ENCODE results near the gene TECPR1. TPM values are rescaled to one million over a fixed set of nuclear protein-coding genes. Genes with fewer than 3 reads are reported as not detected.

The TECPR1 gene
- total RNA-seq, 6 experiments from 2014 or later, result 25.6 to 35.6 (median 29.3) TPM

- no peaks in the 10 kb centered on the region for H3K27me3 Mint-ChIP-seq (ENCODE audit: insufficient read depth)
- H3K4me3 Mint-ChIP-seq, result no peak overlapping the region
- no peak for TF ChIP-seq CTCF (IDR thresholded peaks at IDR 0.05)
- no peaks in the 10 kb centered on the region for H3K9me3 Mint-ChIP-seq
- no peaks in the 10 kb centered on the region; the same call in 1 of the 2 replicates for H3K36me3 Mint-ChIP-seq (ENCODE audit: low read depth)
- DNase-seq, result no peak
- peak overlapping the region; percentile 34; the same call in 1 of the 2 replicates for H3K27ac Mint-ChIP-seq
- H3K4me1 Mint-ChIP-seq (ENCODE audit: low read depth), result peaks cover 22% of the 10 kb centered on the region
Observed at GRCh38 chr7:98194672-98195457, 57.2 kb downstream of the TECPR1 start.

GRCh38 chr7:98194186-98194585 lies 57.8 kb downstream of the TECPR1 start:
- H3K4me1 Mint-ChIP-seq (ENCODE audit: low read depth), result peaks cover 18% of the 10 kb centered on the region
- no peak overlapping the region for H3K4me3 Mint-ChIP-seq
- TF ChIP-seq CTCF (IDR thresholded peaks at IDR 0.05), result no peak
- H3K27me3 Mint-ChIP-seq (ENCODE audit: insufficient read depth), result no peaks in the 10 kb centered on the region; the same call in 1 of the 2 replicates
- H3K27ac Mint-ChIP-seq, result no peak overlapping the region
- DNase-seq, result no peak
- no peaks in the 10 kb centered on the region for H3K9me3 Mint-ChIP-seq
- H3K36me3 Mint-ChIP-seq (ENCODE audit: low read depth), result no peaks in the 10 kb centered on the region; the same call in 1 of the 2 replicates

GRCh38 chr7:98193474-98194180 lies 58.4 kb downstream of the TECPR1 start:
- Mint-ChIP-seq H3K4me3 (no peak overlapping the region), H3K36me3 (ENCODE audit: low read depth) (no peaks in the 10 kb centered on the region; the same call in 1 of the 2 replicates), H3K27ac (no peak overlapping the region), H3K4me1 (ENCODE audit: low read depth) (peaks cover 13% of the 10 kb centered on the region), H3K27me3 (ENCODE audit: insufficient read depth) (no peaks in the 10 kb centered on the region; the same call in 1 of the 2 replicates), H3K9me3 (no peaks in the 10 kb centered on the region)
- DNase-seq, result no peak
- TF ChIP-seq CTCF (IDR thresholded peaks at IDR 0.05), result no peak

- no peak overlapping the region for H3K4me3 Mint-ChIP-seq
- no peak for DNase-seq
- H3K27ac Mint-ChIP-seq, result no peak overlapping the region
- H3K9me3 Mint-ChIP-seq, result no peaks in the 10 kb centered on the region
- peaks cover 3% of the 10 kb centered on the region for H3K36me3 Mint-ChIP-seq (ENCODE audit: low read depth)
- TF ChIP-seq CTCF (IDR thresholded peaks at IDR 0.05), result no peak
- H3K27me3 Mint-ChIP-seq (ENCODE audit: insufficient read depth), result no peaks in the 10 kb centered on the region; the same call in 1 of the 2 replicates
- peaks cover 16% of the 10 kb centered on the region for H3K4me1 Mint-ChIP-seq (ENCODE audit: low read depth)
Observed at GRCh38 chr7:98192781-98193457, 59.1 kb downstream of the TECPR1 start.

GRCh38 chr7:98191668-98192431 lies 60.2 kb downstream of the TECPR1 start:
- no peak overlapping the region for H3K4me3 Mint-ChIP-seq
- H3K4me1 Mint-ChIP-seq (ENCODE audit: low read depth), result peaks cover 23% of the 10 kb centered on the region
- DNase-seq, result no peak
- H3K36me3 Mint-ChIP-seq (ENCODE audit: low read depth), result peaks cover 4% of the 10 kb centered on the region
- no peak for TF ChIP-seq CTCF (IDR thresholded peaks at IDR 0.05)
- no peaks in the 10 kb centered on the region; the same call in 1 of the 2 replicates for H3K27me3 Mint-ChIP-seq (ENCODE audit: insufficient read depth)
- H3K27ac Mint-ChIP-seq, result no peak overlapping the region
- no peaks in the 10 kb centered on the region for H3K9me3 Mint-ChIP-seq

Measured in HFFc6 (cell line).